MCF 10A (cell line): ENCODE data around the gene PDIA2. TPM values are rescaled to one million over a fixed set of nuclear protein-coding genes. Genes with fewer than 3 reads are reported as not detected.

Source experiments
- BruUV-seq: library from RNA; stranded (reverse); fragments of 400-500 nt; replicated peaks from 2 replicates; lab custom pipeline; 2021; lab: Mats Ljungman, UMichigan
- CTCF ChIA-PET: fragments of 300-600 bp; sonication (Branson Sonifier 250); formaldehyde crosslinking; extraction: SDS; loops from one replicate; lab custom pipeline; 2021; ENCODE audit warnings: antibody characterized with exemption, inconsistent platforms; lab: Yijun Ruan, JAX
- POLR2A ChIA-PET: fragments of 300-600, 350-650 bp; sonication (Branson Sonifier 250); formaldehyde crosslinking; extraction: SDS; loops from one replicate; lab custom pipeline; 2020; ENCODE audit warnings: antibody characterized with exemption, inconsistent platforms; lab: Yijun Ruan, JAX
- DNase-seq: peaks from one replicate; pipeline ENCODE4 v3.0.0-alpha.2; 2018; ENCODE audit not compliant: unreplicated experiment
- H3K27ac Mint-ChIP-seq: one replicate; pipeline ENCODE4 v1.8.0; 2022; ENCODE audit warnings: mild to moderate bottlenecking, low read depth, mixed read lengths; ENCODE audit not compliant: unreplicated experiment
- H3K27me3 Mint-ChIP-seq: one replicate; pipeline ENCODE4 v1.8.0; 2022; ENCODE audit warnings: mixed read lengths; ENCODE audit not compliant: insufficient read depth, unreplicated experiment
- H3K36me3 Mint-ChIP-seq: one replicate; pipeline ENCODE4 v1.8.0; 2022; ENCODE audit warnings: mild to moderate bottlenecking, moderate library complexity, mixed read lengths; ENCODE audit not compliant: insufficient read depth, unreplicated experiment
- H3K4me1 Mint-ChIP-seq: one replicate; pipeline ENCODE4 v1.8.0; 2022; ENCODE audit warnings: mixed read lengths; ENCODE audit not compliant: insufficient read depth, unreplicated experiment
- H3K4me3 Mint-ChIP-seq: one replicate; pipeline ENCODE4 v1.8.0; 2022; ENCODE audit warnings: mild to moderate bottlenecking, moderate library complexity, mixed read lengths; ENCODE audit not compliant: unreplicated experiment
- H3K9me3 Mint-ChIP-seq: one replicate; pipeline ENCODE4 v1.8.0; 2022; ENCODE audit warnings: mixed read lengths; ENCODE audit not compliant: unreplicated experiment
- CTCF ChIP-seq: fragments of 200-600 bp; IDR thresholded peaks from one replicate; pipeline ENCODE4 v1.8.0; 2022; ENCODE audit warnings: antibody characterized with exemption, mild to moderate bottlenecking; ENCODE audit not compliant: unreplicated experiment
- intact Hi-C: fragments of 100-400 bp; cut with micrococcal nuclease; formaldehyde crosslinking; loops from 2 replicates; pipeline ENCODE4 v1.14.1; 2022
- total RNA-seq: library from RNA; stranded (reverse); gene quantifications from 2 replicates; pipeline ENCODE4 v1.2.3, GENCODE V29; 2022

PDIA2 gene
- total RNA-seq, 1 experiment from 2014 or later = not detected

- Mint-ChIP-seq H3K4me1 (peaks cover 18% of the 10 kb centered on the region), H3K36me3 (peaks cover 17% of the 10 kb centered on the region), H3K27me3 (no peaks in the 10 kb centered on the region), H3K27ac (no peak overlapping the region), H3K4me3 (no peak overlapping the region), H3K9me3 (no peaks in the 10 kb centered on the region)
- no peak for DNase-seq
- no TSS peak for BruUV-seq
- intact Hi-C loops = no loop called here
- ChIA-PET POLR2A (interaction anchor here (1.1 kb wide), 1 partner anchor 33 kb away, joined by 4 read pairs; no protein-coding TSS in a partner anchor), CTCF (interaction anchor here (1.4 kb wide), 1 partner anchor 26 kb away, joined by 4 read pairs; no protein-coding TSS in a partner anchor)
- TF ChIP-seq CTCF = no peak
Observed at GRCh38 chr16:268141-269053, 14.6 kb upstream of the PDIA2 start.

- no TSS peak for BruUV-seq
- intact Hi-C loops = no loop called here
- Mint-ChIP-seq H3K4me3 (no peak overlapping the region), H3K9me3 (no peaks in the 10 kb centered on the region), H3K4me1 (peaks cover 18% of the 10 kb centered on the region), H3K27me3 (no peaks in the 10 kb centered on the region), H3K27ac (no peak overlapping the region), H3K36me3 (peaks cover 11% of the 10 kb centered on the region)
- DNase-seq = no peak
- CTCF ChIA-PET = interaction anchor here (1.4 kb wide), 1 partner anchor 26 kb away, joined by 4 read pairs; no protein-coding TSS in a partner anchor
- TF ChIP-seq CTCF = no peak
- POLR2A ChIA-PET = interaction anchor here (1.1 kb wide), 1 partner anchor 33 kb away, joined by 4 read pairs; no protein-coding TSS in a partner anchor
Observed at GRCh38 chr16:269061-269796, 13.7 kb upstream of the PDIA2 start.

- H3K4me3 Mint-ChIP-seq = no peak overlapping the region
- DNase-seq = no peak
- no peaks in the 10 kb centered on the region for H3K27me3 Mint-ChIP-seq
- ChIA-PET CTCF (no interaction called here), POLR2A (no interaction called here)
- H3K36me3 Mint-ChIP-seq = peaks cover 5% of the 10 kb centered on the region
- peaks cover 15% of the 10 kb centered on the region for H3K4me1 Mint-ChIP-seq
- BruUV-seq = no TSS peak
- no peak overlapping the region for H3K27ac Mint-ChIP-seq
- intact Hi-C loops = no loop called here
- no peaks in the 10 kb centered on the region for H3K9me3 Mint-ChIP-seq
- TF ChIP-seq CTCF = no peak
Observed at GRCh38 chr16:270381-271255, 12.3 kb upstream of the PDIA2 start.
